Large intestine (tissue), 3 donors: Measurements from ENCODE around the gene FKBP1A. TPM values are rescaled to one million over a fixed set of nuclear protein-coding genes. Genes with fewer than 3 reads are reported as not detected.

Experiments used
- DNase-seq, 2 donors: peaks; one replicate each; pipeline versions ENCODE4 v3.0.0 to v3.0.0-alpha.2; 2013
- H3K27ac ChIP-seq: one replicate; pipeline ENCODE4 v1.5.1; 2013; ENCODE audit warnings: low read length
- H3K27me3 ChIP-seq: 2 replicates; pipeline ENCODE4 v1.6.1; 2013; ENCODE audit warnings: low read length; ENCODE audit not compliant: control insufficient read depth, insufficient read depth
- H3K36me3 ChIP-seq: 2 replicates; pipeline ENCODE4 v1.6.1; 2013; ENCODE audit warnings: low read length; ENCODE audit not compliant: control insufficient read depth, insufficient read depth
- H3K4me1 ChIP-seq: one replicate; pipeline ENCODE4 v1.6.1; 2013; ENCODE audit warnings: low read length; ENCODE audit not compliant: control insufficient read depth, insufficient read depth
- H3K4me3 ChIP-seq: one replicate; pipeline ENCODE4 v1.5.1; 2013; ENCODE audit warnings: low read length
- H3K9me3 ChIP-seq: one replicate; pipeline ENCODE4 v1.6.1; 2013; ENCODE audit warnings: mild to moderate bottlenecking, low read depth, low read length, moderate library complexity; ENCODE audit not compliant: control insufficient read depth
- WGBS: methylation state at CpG from one replicate; pipeline ENCODE4 v1.1.5; 2013; ENCODE audit warnings: low lambda C conversion rate; ENCODE audit not compliant: insufficient coverage; 5-methylcytosine and 5-hydroxymethylcytosine counted together
- polyA plus RNA-seq: library from polyadenylated mRNA; unstranded; fragments of 120-200 nt; gene quantifications from one replicate; pipeline ENCODE4 v1.2.1, GENCODE V29; 2013

FKBP1A gene
- polyA plus RNA-seq, 1 donor: 259 TPM

- Histone ChIP-seq H3K4me3 (no peak overlapping the region), H3K27me3 (no peaks in the 10 kb centered on the region), H3K4me1 (no peaks in the 10 kb centered on the region), H3K27ac (no peak overlapping the region), H3K36me3 (peaks cover 8% of the 10 kb centered on the region), H3K9me3 (no peaks in the 10 kb centered on the region)
- WGBS: no CpG with 5 or more reads among the region's 4 CpGs
- DNase-seq: no peak
Observed at GRCh38 chr20:1319462-1319861, 73.4 kb downstream of the FKBP1A start.

DNA sequence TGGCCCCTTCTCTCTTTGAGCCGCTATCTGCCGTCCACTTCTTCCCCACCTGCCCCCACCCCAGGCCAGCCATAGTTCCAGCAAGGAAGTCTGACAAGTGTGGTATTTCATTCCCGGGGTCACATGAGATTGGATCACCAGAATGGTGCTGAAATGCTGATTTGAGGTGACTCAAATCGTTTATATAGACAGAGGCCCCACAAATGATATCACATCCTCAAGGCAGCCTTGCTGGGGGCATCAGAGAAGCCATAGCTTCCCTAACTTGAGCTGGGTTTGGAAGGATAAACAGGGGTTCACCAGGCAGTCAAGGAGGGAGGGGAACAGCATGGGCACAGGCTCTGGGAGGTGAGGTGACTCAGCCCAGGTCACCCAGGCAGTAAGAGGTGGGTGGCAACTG is 73.8 kb downstream of the FKBP1A start:
- Histone ChIP-seq H3K36me3 (peaks cover 8% of the 10 kb centered on the region), H3K27me3 (no peaks in the 10 kb centered on the region), H3K4me1 (no peaks in the 10 kb centered on the region), H3K27ac (no peak overlapping the region), H3K4me3 (no peak overlapping the region), H3K9me3 (no peaks in the 10 kb centered on the region)
- WGBS: no CpG with 5 or more reads among the region's 4 CpGs
- DNase-seq: no peak

Other genes starting within 250 kb of the FKBP1A start
- gene TMEM74B, start 208.1 kb downstream of the FKBP1A start, polyA plus RNA-seq: 58.5 TPM
- gene C20orf202, start 189.6 kb downstream of the FKBP1A start, polyA plus RNA-seq: 4.7 TPM
- not detected for gene RAD21L1, start 167.0 kb downstream of the FKBP1A start, polyA plus RNA-seq
- gene SNPH, start 126.8 kb downstream of the FKBP1A start, polyA plus RNA-seq: 2.3 TPM
- 62.8 TPM for gene SDCBP2, start 63.9 kb downstream of the FKBP1A start, polyA plus RNA-seq
- 73.3 TPM for gene NSFL1C, start 73.8 kb upstream of the FKBP1A start, polyA plus RNA-seq
- 1.4 TPM for gene SIRPB2, start 98.4 kb upstream of the FKBP1A start, polyA plus RNA-seq
- 0.19 TPM for gene SIRPD, start 164.7 kb upstream of the FKBP1A start, polyA plus RNA-seq
- gene SIRPB1, start 227.0 kb upstream of the FKBP1A start, polyA plus RNA-seq: 1.6 TPM